ENCODE results near the gene PRSS38. TPM values are rescaled to one million over a fixed set of nuclear protein-coding genes. Genes with fewer than 3 reads are reported as not detected.

Gene PRSS38
- total and polyA plus RNA-seq, 10 of the 15 experiments (the other 5 are each of a cell fraction or from before 2014, with no cell fraction given), result not detected

DNA sequence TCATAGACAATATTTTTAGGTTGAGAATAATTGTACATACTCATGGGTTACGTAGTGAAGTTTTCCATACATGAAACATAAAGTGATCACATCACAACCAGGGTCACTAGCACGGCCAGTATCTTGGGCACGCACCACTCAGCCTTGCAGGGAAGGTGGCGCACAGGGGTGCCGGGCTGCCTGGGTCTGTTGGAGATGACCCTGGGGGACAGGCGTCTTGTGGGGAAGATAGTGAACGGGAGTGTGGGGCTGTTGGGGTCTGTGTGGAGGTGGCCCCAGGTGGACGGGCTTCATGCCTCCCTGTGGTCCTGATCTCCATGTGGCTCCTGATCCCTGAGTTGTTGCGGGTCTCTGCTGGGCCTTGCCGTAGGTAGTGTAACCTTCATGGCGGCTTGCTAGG is 38.3 kb upstream of the PRSS38 start:
- no peaks in the 10 kb centered on the region for H3K9me3 ChIP-seq (replicated peaks; ENCODE audit: control insufficient read depth, insufficient read depth, low read length)
- no TSS peak for BruUV-seq (replicated peaks)
- H3K4me2 ChIP-seq (ENCODE audit: control insufficient read depth, insufficient read depth), result no peak overlapping the region
- no peak overlapping the region for H3K27ac ChIP-seq (ENCODE audit: control insufficient read depth, insufficient read depth)
- FAIRE-seq, result no peak
- POLR2A ChIA-PET, result no interaction called here
- peaks cover 4 to 11% of the 10 kb centered on the region in 2 experiments; a peak in 3 of 4 replicates for H3K36me3 ChIP-seq (ENCODE audit: control insufficient read depth in 2 of 2, insufficient read depth in 2 of 2, low read length in 1 of 2)
- H2AFZ ChIP-seq (ENCODE audit: control insufficient read depth, low read depth, low read length), result no peak overlapping the region
- WGBS (ENCODE audit: insufficient coverage, insufficient replicate concordance, low lambda C conversion rate, missing lambda C conversion rate), result 98% methylated on average over 10 of the region's 11 CpGs
- SMC1A ChIA-PET (ENCODE audit: uncharacterized antibody, unreplicated experiment), result no interaction called here
- no peaks in the 10 kb centered on the region for H3K79me2 ChIP-seq (ENCODE audit: control insufficient read depth, insufficient read depth, low read length)
- no peaks in the 10 kb centered on the region for H4K20me1 ChIP-seq (ENCODE audit: control insufficient read depth, insufficient read depth)
- RAD21 ChIA-PET (ENCODE audit: unreplicated experiment), result no interaction called here
- CTCF ChIA-PET, result no interaction called here
- ATAC-seq, result no peak
- intact Hi-C loops (cut with micrococcal nuclease; ENCODE audit: unreplicated experiment), result no loop called here
- in situ Hi-C loops (cut with MboI), result no loop called here
- H3K9ac ChIP-seq (ENCODE audit: control insufficient read depth, insufficient read depth, low read length), result no peak overlapping the region
- H3K27me3 ChIP-seq (replicated peaks in 1 of 2; ENCODE audit: control insufficient read depth in 2 of 2, insufficient read depth in 2 of 2, low read length in 1 of 2), result no peaks in the 10 kb centered on the region
- H3K4me1 ChIP-seq (ENCODE audit: control insufficient read depth, insufficient read depth, low read length), result no peaks in the 10 kb centered on the region
- DNase-seq (ENCODE audit: low read depth, low spot score), result no peak
- no peak overlapping the region for H3K4me3 ChIP-seq
- TF ChIP-seq MEF2B (IDR thresholded peaks at IDR 0.05; ENCODE audit: partially characterized antibody, poor library complexity, severe bottlenecking), result no peak
- TF ChIP-seq CBFB (IDR thresholded peaks at IDR 0.05; ENCODE audit: low read depth), result no peak
- TF ChIP-seq HDGF (IDR thresholded peaks at IDR 0.05), result no peak
- no peak for TF ChIP-seq STAT1 (conservative IDR thresholded peaks at IDR 0.05)
- TF ChIP-seq CBX3 (IDR thresholded peaks at IDR 0.05; ENCODE audit: borderline replicate concordance, low read depth), result no peak
- TF ChIP-seq POU2F2 (IDR thresholded peaks at IDR 0.05; ENCODE audit: borderline replicate concordance, low read depth, low read length), result no peak
- TF ChIP-seq RAD51 (IDR thresholded peaks at IDR 0.05), result no peak
- TF ChIP-seq, protein P1, sequence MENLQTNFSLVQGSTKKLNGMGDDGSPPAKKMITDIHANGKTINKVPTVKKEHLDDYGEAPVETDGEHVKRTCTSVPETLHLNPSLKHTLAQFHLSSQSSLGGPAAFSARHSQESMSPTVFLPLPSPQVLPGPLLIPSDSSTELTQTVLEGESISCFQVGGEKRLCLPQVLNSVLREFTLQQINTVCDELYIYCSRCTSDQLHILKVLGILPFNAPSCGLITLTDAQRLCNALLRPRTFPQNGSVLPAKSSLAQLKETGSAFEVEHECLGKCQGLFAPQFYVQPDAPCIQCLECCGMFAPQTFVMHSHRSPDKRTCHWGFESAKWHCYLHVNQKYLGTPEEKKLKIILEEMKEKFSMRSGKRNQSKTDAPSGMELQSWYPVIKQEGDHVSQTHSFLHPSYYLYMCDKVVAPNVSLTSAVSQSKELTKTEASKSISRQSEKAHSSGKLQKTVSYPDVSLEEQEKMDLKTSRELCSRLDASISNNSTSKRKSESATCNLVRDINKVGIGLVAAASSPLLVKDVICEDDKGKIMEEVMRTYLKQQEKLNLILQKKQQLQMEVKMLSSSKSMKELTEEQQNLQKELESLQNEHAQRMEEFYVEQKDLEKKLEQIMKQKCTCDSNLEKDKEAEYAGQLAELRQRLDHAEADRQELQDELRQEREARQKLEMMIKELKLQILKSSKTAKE (IDR thresholded peaks at IDR 0.05; ENCODE audit: low read depth, poor library complexity, severe bottlenecking), result no peak
- TF ChIP-seq, protein P2, sequence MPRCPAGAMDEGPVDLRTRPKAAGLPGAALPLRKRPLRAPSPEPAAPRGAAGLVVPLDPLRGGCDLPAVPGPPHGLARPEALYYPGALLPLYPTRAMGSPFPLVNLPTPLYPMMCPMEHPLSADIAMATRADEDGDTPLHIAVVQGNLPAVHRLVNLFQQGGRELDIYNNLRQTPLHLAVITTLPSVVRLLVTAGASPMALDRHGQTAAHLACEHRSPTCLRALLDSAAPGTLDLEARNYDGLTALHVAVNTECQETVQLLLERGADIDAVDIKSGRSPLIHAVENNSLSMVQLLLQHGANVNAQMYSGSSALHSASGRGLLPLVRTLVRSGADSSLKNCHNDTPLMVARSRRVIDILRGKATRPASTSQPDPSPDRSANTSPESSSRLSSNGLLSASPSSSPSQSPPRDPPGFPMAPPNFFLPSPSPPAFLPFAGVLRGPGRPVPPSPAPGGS (IDR thresholded peaks at IDR 0.05; ENCODE audit: borderline replicate concordance, insufficient read depth, low read depth, low read length, poor library complexity, severe bottlenecking), result no peak
- TF ChIP-seq RUNX3 (IDR thresholded peaks at IDR 0.05; ENCODE audit: low read length), result no peak
- TF ChIP-seq NFIC (IDR thresholded peaks at IDR 0.05; ENCODE audit: low read depth, low read length), result no peak
- TF ChIP-seq STAT3 (IDR thresholded peaks at IDR 0.05; ENCODE audit: low read depth, low read length), result no peak
- TF ChIP-seq, protein P3, sequence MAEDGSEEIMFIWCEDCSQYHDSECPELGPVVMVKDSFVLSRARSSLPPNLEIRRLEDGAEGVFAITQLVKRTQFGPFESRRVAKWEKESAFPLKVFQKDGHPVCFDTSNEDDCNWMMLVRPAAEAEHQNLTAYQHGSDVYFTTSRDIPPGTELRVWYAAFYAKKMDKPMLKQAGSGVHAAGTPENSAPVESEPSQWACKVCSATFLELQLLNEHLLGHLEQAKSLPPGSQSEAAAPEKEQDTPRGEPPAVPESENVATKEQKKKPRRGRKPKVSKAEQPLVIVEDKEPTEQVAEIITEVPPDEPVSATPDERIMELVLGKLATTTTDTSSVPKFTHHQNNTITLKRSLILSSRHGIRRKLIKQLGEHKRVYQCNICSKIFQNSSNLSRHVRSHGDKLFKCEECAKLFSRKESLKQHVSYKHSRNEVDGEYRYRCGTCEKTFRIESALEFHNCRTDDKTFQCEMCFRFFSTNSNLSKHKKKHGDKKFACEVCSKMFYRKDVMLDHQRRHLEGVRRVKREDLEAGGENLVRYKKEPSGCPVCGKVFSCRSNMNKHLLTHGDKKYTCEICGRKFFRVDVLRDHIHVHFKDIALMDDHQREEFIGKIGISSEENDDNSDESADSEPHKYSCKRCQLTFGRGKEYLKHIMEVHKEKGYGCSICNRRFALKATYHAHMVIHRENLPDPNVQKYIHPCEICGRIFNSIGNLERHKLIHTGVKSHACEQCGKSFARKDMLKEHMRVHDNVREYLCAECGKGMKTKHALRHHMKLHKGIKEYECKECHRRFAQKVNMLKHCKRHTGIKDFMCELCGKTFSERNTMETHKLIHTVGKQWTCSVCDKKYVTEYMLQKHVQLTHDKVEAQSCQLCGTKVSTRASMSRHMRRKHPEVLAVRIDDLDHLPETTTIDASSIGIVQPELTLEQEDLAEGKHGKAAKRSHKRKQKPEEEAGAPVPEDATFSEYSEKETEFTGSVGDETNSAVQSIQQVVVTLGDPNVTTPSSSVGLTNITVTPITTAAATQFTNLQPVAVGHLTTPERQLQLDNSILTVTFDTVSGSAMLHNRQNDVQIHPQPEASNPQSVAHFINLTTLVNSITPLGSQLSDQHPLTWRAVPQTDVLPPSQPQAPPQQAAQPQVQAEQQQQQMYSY (CRISPR knock-in tag; IDR thresholded peaks at IDR 0.05), result no peak
- no peak for TF ChIP-seq POLR2AphosphoS5 (IDR thresholded peaks at IDR 0.05; ENCODE audit: low read length)
- no peak for TF ChIP-seq CEBPB (IDR thresholded peaks at IDR 0.05; ENCODE audit: borderline replicate concordance in 1 of 2, low read depth in 2 of 2, low read length in 2 of 2)
- TF ChIP-seq, protein P4, sequence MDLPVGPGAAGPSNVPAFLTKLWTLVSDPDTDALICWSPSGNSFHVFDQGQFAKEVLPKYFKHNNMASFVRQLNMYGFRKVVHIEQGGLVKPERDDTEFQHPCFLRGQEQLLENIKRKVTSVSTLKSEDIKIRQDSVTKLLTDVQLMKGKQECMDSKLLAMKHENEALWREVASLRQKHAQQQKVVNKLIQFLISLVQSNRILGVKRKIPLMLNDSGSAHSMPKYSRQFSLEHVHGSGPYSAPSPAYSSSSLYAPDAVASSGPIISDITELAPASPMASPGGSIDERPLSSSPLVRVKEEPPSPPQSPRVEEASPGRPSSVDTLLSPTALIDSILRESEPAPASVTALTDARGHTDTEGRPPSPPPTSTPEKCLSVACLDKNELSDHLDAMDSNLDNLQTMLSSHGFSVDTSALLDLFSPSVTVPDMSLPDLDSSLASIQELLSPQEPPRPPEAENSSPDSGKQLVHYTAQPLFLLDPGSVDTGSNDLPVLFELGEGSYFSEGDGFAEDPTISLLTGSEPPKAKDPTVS (IDR thresholded peaks at IDR 0.05; ENCODE audit: low read depth, low read length), result no peak

Data from GM12878 (cell line).